GM18511 (cell line): ENCODE data around the gene RPS6KA6.
"Not testable (repeated sequence)": the region's sequence is repeated elsewhere in the genome, so short reads cannot be mapped to it uniquely, and the experiment has no call there.

Experiments
- ATAC-seq: cut with Tn5 transposase; IDR thresholded peaks from one replicate; pipeline ENCODE4 v1.9.1; 2021; ENCODE audit warnings: mild to moderate bottlenecking, moderate library complexity; ENCODE audit not compliant: unreplicated experiment

The RPS6KA6 gene

DNA sequence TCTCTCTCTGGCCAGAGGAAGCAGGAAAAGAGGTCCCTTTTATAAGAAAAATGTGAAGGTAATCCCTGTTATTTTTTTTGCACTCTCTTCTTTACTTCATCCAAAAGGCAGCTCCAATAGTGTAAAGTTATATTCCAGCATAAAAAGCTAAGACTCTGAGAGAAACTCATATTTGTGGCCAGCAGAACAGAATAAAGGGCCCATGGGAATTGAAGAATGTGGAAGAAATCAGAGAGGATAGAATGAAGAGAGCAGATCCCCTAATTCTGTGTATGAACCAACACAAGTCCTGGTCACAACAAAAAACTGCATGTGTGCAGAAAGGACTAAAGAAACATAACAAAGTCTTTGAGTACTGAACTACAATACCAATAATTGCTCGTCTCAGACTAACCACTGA, 22.3 kb downstream of the RPS6KA6 start:
- ATAC-seq: no peak

DNA sequence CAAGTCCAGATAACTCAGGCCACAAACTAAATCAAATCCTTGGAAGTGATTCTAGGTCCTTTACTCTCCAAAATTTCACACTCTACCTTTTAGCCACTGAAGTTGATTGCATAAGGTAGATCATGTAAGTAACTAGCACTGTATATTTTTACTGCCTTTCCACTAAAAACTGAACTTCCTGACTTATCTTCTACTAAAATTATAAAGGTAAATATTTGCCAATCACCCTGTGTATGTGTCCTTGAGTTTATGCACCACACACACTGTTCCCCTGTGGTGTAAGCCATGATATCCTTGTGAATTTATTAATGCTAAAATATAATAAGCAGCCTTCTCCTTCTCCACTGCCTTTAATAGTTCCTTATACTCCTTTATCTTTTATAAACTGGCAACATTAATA, 25.6 kb downstream of the RPS6KA6 start:
- no peak for ATAC-seq

DNA sequence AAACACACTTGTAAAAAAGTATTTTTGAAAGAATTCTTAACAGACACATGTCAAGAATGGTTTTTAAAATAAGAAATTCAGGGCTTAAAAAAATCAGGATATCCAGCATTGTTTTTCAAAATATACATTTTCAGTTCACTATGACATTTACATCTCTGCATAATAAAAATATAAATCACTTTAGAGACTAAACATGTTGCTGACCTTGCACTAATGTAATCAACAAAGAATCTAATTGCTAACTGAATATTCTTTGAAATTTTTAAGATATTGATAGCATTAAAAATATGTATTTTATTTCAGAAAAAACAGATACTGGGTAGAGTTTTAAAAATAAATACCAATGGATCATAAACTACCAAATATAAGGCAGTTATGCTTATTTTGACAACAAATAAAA, 26.4 kb downstream of the RPS6KA6 start:
- ATAC-seq: no peak

DNA sequence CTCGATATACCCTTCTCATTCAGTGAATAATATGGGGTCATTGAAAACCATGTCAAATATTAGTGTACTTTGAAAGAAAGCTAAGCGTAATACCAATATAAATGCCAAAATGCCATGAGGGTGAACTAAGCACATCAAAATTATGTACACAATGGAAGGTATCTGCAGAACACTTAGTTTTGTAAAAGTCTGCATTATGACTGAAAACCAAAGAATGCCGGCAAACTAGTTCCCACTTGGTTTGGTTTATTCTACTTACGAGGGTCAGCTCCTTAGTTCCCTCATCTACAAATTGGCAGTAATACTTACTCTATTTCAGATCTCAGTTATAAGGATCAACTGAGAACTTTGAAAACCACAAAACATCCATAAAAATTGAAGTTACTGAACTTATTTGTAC, 27.3 kb downstream of the RPS6KA6 start:
- ATAC-seq: no peak

DNA sequence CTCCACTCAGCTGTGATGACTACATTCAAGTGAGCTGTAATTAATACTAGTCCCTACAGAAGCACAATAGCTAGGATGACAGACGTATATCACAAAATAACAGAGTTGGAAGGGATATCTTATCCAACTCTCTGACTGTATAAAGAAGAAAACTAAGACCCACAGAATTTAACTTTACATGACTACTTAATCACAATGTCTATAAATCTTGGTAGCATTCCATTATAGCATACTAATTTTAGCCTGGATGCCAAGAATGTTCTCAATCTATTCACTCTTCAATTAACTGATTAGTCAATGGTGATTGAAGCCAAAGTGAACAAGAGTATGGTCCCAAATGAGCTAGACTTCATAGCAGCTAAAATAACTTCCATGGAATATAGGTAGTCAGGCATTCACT, 31.2 kb downstream of the RPS6KA6 start:
- ATAC-seq: no peak

DNA sequence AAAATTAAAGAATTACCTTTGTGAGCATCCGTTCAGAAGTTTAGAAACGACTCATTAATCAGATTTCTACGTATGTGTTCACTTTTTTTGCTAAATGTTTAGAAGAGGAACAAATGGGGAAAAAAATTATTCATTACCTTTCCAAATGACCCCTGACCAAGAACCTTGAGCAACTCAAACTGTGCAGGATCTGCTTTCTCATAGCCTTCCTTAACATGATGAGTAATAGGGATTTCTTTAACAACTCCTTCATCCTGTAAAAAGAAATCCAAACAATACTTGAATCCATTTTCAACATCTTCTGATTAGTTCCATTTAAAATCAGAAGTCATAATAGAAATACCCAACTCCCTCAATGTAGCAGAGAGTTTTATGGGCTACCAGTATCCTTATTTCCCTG, 32.1 kb downstream of the RPS6KA6 start:
- ATAC-seq: no peak

DNA sequence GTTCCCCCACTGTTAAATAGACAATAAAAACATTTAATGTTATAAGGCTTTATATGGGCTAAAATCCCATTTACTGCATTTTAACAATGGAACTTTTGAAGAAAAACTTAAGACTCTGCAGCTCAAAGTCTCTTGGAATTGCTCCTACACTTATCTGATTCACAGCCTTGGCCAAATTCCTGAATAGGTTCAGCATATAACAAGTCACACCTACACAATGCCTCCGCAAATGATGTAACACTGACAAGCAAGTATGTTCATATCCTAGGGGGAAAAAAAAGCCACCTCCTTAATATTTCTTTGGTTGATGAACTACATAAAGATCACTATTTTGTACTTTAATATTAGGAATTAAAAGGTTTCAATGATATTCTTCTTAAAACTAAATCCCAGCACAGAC, 34.5 kb downstream of the RPS6KA6 start:
- no peak for ATAC-seq

DNA sequence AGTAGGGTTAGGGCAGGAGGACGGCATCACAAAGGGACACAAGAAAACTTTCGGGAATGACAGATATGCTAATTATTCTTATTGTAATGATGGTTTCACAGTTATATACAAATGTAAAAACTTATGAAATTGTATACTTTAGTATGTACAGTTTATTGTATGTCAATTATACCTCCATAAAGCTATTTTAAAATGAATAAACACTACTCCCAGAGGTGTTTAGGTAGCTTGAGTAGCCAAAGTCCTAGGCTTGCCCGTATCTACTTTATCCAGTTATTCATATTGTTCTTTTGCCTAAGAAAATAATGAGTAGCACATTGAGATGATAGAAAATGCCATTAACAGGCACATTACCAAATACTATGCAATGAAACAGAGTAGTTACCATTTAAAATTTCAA, 43.0 kb downstream of the RPS6KA6 start:
- no peak for ATAC-seq

DNA sequence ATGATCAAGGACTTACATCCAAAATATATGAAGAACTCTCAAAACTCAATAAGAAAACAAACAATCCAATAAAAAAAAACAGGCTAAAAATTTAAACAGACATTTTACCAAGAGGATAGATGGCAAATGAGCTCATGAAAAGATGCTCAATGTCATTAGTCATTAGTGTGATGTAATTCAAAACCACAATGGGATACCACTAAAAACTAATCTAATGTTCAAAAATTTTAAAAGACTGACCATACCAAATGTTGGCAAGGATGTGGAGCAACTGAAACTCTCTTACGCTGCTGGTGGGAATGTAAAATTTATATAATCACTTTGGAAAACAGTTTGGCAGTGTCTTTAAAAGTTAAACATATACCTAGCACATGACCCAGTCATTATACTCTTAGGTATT, 43.7 kb downstream of the RPS6KA6 start:
- no peak for ATAC-seq

DNA sequence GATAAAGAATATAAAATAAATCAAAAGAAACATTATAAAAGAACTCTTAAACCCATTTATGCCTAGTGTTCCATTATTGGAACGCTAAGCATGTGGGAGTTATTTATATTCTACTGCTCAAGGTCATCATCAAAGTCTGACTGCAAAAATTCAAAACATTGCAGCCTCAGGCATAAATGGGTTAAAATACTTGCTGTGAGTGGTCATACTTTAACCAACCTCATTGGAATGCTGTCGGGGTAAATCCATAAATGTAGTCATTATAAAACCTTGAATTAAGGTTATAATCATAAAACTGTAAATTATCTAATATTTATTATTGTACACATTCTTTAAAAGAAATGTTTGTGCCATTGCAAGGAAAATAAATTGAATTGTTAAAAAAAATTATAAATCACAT, 55.0 kb downstream of the RPS6KA6 start:
- ATAC-seq: no peak

DNA sequence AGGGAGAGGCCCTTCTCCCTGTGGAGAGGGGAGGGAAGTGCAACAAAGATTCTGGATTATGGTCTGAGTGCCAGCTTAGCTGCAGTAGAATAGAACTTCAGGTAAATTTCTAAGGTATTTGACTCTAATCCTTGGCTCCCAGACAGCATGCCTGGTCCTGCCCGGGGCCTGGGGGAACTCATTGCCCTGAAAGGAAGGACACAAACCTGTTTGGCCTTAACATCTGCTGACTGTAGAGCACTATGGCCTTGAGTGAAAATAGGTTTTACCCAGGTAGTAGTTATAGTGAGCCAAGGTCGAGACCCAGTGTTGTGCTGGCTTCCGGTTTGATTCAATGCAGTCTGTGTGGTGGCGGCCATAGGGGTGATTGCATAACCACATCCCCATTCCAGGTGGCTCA, 64.4 kb downstream of the RPS6KA6 start:
- no peak for ATAC-seq

DNA sequence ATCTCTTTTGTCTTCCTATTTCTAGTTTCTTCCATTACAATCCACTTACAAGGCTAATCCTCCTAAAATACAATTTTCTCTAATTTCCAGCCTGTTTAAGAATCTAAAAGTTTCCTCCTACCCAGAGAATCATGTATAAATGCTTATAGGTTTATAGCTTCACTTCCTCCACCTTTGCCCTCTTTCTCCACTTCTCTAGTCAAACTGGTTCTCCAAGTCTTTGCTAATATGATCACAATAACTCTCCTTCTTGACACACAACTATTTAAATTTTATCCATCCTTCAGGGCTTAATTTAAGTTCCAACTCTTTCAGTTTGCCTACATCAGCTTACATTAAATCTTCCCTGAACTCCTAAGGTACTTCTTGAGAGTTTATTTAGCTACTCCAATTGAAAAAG, 69.2 kb downstream of the RPS6KA6 start:
- no peak for ATAC-seq

DNA sequence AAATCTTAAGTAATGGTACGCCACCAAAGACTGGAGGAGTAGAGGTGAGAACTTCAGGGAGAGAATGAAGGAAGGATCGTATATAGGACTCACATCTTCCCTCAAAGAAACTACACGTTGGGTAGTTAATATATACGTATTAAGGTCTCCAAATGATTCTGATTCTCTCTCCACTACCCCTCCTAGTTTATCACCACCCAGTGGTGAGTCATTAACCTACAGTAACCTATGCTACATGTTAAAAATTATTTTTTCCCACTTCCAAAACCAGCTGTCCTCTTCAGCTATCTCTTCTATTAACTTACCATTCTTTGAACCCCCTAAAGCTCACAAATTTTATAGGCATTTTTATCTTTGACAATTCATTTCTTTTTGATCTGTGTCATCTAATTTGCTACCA, 69.7 kb downstream of the RPS6KA6 start:
- no peak for ATAC-seq

DNA sequence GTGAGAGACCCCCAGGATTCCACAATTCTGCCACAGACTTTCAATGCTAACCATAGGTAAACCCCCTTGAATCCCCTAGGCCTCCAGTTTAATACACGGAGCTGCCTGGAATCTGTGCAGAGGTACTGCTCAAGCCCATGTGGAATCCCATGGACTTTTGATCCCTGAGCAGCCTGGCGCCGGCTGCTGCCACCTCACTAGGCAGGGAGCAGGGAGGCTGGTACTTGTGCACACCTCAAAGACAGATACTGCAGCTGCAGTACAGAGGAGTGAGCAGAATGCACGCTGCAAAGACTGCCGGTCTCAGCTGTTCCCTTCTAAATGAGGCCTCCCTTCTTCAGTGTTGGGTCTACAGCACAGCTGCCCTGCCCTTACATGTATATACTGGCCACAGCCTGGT, 79.4 kb downstream of the RPS6KA6 start:
- no peak for ATAC-seq

DNA sequence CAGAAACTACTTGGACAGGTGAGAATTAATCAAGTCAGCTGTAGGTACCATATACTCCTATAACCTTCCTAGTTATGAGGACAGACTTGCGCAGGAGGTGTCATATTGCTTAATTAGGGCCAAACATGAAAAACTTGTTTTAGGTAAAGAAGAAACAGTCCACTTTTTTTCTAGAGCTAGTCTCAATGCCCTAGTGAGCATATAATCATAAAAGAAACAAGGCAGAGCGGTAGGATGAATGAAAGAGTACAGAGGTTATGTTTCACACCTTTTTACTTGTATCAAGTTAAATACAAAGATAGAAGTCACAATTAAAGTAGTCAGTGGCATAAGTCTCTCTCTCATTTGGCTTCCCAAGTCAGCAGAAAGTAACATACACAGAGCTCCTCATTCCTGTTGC, 88.9 kb downstream of the RPS6KA6 start:
- ATAC-seq: no peak

DNA sequence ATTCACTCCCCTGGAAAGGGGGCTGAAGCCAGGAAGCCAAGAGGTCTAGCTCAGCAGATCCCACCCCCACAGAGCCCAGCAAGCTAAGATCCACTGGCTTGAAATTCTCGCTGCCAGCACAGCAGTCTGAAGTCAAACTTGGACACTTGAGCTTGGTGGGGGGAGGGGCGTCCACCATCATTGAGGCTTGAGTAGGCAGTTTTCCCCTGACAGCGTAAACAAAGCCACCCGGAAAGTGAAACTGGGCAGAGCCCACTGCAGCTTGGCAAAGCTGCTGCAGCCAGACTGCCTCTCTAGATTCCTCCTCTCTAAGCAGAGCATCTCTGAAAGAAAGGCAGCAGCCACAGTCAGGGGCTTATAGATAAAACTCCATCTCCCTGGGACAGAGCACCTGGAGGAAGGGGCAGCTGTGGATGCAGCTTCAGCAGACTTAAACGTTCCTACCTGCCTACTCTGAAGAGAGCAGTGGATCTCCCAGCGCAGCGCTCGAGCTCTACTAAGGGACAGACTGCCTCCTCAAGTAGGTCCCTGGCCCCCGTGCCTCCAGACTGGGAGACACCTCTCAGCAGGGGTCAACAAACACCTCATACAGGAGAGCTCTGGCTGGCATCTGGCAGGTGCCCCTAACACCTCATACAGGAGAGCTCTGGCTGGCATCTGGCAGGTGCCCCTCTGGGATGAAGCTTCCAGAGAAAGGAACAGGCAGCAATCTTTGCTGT, 108.4 kb downstream of the RPS6KA6 start:
- not testable (repeated sequence) for ATAC-seq

DNA sequence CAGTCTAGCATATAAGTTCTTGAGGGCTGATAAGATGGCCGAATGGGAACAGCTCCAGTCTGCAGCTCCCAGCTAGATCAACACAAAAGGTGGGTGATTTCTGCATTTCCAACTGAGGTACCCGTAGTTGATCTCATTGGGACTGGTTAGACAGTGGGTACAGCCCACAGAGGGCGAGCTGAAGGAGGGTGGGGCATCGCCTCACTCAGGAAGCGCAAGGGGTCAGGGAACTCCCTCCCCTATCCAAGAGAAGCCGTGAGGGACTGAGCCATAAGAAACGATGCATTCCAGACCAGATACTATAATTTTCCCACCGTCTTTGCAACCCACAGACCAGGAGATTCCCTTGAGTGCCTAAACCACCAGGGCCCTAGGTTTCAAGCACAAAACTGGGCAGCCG, 109.0 kb downstream of the RPS6KA6 start:
- ATAC-seq: no peak

DNA sequence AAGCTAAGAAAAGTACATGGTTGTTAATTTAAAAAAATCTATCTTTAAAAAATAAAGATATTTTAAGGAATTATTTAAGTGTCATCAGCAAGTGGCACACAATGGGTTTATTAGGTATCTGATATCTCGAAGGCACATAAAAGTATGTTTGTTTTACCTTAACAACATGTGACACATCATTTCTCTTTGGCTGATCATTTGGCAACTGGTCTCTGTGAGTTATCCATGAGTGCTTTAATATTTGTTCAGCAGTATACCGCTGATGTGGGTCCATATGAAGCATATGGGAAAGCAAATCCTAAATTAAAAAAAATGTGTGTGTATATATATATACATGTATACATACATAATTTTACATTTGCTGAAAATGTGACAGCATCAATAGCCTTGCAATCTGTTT, 123.2 kb downstream of the RPS6KA6 start:
- no peak for ATAC-seq

DNA sequence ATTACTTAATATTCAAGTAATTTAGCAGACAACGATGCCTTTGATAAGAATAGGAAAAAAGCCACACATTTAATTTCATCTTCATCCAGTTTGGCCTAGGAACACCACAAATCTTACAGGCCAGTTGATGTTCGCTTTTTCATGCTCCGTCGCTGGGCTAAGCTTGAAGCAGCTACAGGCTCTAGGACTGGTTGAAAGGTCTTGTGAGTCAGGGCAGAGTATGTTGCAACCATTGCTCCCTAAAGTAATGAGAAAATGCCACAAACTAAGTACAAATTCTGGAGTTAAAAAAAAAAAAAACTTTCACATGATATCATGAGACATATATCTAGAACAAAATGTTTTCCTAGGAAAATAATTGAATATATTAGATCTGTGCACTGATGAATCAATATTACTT, 123.8 kb downstream of the RPS6KA6 start:
- no peak for ATAC-seq

DNA sequence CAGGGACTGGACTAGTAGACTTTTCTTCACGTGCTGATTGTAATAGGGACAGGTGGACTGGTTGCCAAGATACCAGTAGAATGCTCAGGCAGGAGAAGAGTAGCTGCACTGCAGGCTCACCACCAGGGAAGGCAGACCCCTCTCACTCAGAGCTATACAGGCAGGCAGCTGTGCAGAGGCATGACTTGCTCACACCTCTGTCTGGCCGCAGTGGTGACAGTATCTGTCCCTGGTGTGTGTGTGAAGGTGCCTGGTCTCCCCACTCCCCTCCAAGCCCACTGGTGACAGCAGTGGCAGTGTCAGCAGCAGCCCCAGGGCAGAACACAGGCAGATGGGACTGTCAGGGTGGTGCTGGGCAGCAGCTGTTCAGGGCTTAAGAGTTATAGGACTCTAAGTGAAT, 140.7 kb downstream of the RPS6KA6 start:
- ATAC-seq: no peak

DNA sequence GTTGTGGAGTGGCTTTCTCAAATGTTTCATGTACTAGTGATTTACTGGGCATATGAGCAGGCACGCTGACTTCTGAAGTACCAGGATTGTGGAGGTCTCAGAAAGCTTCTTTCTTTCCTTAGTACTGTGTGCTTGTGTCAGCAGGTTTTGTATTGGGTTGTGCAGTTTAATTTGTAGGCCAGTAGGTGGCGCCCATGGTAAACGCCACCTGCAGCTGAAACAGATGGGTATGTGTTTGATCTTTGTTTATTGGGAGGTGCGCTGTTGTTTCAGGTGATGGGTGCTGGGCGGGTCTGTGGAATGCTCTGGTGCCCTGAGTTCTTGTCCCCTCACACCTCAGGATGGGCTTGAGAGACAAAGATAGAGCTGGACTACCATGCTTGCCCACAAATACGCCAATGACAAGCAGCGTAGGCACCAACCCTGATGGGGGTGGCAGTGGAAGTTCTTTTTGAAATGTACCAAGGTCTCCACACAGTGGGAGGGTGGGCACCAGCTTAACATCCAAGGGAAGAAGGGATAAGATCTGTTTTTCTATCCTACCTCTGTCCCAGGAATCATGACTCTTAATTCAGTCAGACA, 141.5 kb downstream of the RPS6KA6 start:
- ATAC-seq: peak; percentile 98

DNA sequence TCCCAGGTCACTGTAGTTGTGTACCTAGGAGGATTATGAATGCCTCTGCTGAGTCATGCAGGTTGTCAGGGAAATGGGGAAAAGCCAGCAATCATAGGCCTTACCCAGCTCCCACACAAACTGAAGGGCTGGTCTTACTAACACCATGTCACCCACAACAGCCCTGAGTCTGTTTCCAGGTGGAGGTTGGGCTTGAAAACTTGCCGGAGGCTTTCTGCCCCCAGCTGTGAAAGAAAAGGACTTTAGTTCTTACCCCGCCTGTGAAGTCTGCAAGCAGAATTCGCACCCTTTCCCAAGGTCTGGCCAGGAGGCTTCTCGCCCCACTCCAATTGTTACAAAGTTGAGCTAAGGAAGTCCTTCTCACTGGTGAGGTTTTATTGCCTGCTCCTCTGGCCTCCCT, 143.9 kb downstream of the RPS6KA6 start:
- no peak for ATAC-seq
